ENCODE measurements around the gene ERC2.

DNA sequence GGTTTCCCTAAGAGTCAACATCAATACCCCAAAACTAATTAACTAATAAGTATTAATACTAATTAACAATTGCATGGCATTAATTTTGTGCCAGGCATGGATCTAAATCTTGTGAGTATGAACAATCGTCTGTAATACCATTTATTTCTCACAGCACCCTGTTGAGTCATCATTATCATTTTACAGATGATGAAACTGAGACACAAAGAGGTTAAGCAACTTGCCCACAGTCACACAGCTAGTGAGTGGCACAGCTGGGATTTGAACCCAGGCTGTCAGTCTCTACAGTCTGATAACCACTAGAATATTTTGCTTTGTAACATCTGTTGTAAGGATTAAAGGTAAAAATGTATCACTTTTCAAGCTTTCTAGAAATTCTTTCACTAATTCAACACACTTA, 557.7 kb downstream of the ERC2 start:
- no peak for TF ChIP-seq POLR2A (IDR thresholded peaks at IDR 0.05; ENCODE audit: low read length)
- no peak for TF ChIP-seq EP300 (IDR thresholded peaks at IDR 0.05)
- TF ChIP-seq, protein P1, sequence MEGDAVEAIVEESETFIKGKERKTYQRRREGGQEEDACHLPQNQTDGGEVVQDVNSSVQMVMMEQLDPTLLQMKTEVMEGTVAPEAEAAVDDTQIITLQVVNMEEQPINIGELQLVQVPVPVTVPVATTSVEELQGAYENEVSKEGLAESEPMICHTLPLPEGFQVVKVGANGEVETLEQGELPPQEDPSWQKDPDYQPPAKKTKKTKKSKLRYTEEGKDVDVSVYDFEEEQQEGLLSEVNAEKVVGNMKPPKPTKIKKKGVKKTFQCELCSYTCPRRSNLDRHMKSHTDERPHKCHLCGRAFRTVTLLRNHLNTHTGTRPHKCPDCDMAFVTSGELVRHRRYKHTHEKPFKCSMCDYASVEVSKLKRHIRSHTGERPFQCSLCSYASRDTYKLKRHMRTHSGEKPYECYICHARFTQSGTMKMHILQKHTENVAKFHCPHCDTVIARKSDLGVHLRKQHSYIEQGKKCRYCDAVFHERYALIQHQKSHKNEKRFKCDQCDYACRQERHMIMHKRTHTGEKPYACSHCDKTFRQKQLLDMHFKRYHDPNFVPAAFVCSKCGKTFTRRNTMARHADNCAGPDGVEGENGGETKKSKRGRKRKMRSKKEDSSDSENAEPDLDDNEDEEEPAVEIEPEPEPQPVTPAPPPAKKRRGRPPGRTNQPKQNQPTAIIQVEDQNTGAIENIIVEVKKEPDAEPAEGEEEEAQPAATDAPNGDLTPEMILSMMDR (IDR thresholded peaks at IDR 0.05): no peak
